LNCaP clone FGC (cell line): ENCODE results near the gene PTPRM.

Experiments
- DNase-seq: peaks from one replicate; pipeline ENCODE4 v3.0.0-alpha.2; 2011; ENCODE audit warnings: low read depth
- H3K4me3 ChIP-seq: 2 replicates; pipeline ENCODE4 v1.5.1; 2011; ENCODE audit warnings: mild to moderate bottlenecking, low read depth, low read length, control low read depth
- CTCF ChIP-seq: IDR thresholded peaks from 2 replicates; pipeline ENCODE4 v1.5.1; 2012; ENCODE audit warnings: mild to moderate bottlenecking; ENCODE audit not compliant: control insufficient read depth, insufficient read depth; ENCODE audit errors: extremely low read depth

The PTPRM gene

GRCh38 chr18:7926526-7926925, 359.4 kb downstream of the PTPRM start:
- DNase-seq: no peak
- no peak overlapping the region for H3K4me3 ChIP-seq
- TF ChIP-seq CTCF: no peak

- no peak for DNase-seq
- no peak for TF ChIP-seq CTCF
- no peak overlapping the region for H3K4me3 ChIP-seq
Observed at GRCh38 chr18:7927119-7927518, 360.0 kb downstream of the PTPRM start.

GRCh38 chr18:7931763-7932162, 364.6 kb downstream of the PTPRM start:
- no peak for DNase-seq
- no peak for TF ChIP-seq CTCF
- no peak overlapping the region for H3K4me3 ChIP-seq

- DNase-seq: no peak
- TF ChIP-seq CTCF: no peak
- no peak overlapping the region for H3K4me3 ChIP-seq
Observed at GRCh38 chr18:7937268-7937667, 370.2 kb downstream of the PTPRM start.

GRCh38 chr18:7939521-7939920, 372.4 kb downstream of the PTPRM start:
- no peak for TF ChIP-seq CTCF
- no peak overlapping the region for H3K4me3 ChIP-seq
- no peak for DNase-seq

GRCh38 chr18:7940379-7940778, 373.3 kb downstream of the PTPRM start:
- DNase-seq: no peak
- no peak for TF ChIP-seq CTCF
- no peak overlapping the region for H3K4me3 ChIP-seq

GRCh38 chr18:7940971-7941370, 373.9 kb downstream of the PTPRM start:
- no peak overlapping the region for H3K4me3 ChIP-seq
- TF ChIP-seq CTCF: no peak
- no peak for DNase-seq
